Measurements from ENCODE around the gene PMVK.
A peak's percentile ranks its signal among the peaks of the same experiment; 100 is the strongest.

The PMVK gene

DNA sequence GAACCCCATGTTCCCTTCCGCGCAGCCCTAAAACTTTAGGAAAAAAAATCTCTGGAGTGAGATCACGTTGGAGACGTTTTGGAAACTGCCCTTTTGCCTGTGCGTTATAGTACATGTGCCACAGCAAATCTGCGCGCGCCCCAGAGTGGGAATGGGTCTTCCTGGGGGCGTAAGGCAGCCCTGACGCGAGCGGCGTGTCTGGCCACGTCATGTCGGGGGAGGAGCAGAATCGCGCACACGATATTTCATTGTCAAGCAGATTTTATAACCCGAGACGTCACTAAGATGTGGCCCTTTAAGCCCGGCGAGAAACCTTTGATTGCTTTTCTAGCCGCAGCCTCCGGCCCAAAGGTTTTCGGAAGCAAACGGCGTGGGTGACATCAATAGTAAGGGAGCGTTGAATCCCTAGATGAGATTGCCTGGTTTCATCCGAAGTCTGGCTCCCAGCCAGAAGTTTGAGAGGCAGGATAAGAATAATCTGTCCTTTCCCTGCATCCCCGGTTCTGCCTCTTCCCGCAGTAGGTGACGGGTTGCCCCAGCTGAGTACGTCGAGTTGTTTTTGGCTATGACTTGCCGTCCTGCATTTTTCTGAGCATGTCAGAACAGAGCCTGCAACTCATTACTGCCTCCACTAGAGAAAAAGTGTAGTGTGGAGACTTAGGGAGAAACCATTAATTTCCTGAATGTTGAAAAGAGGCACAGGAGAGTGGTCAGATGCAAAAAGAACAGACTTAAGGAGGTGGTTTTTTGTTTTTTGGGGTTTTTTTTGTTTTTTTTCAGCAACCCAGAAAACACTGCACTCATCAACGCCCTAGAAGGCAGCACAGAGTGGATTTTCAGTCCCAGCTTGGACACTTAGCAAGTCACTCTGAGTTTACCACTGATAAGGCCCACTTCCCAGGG, 817 bp upstream of the PMVK start:
- H3K9me3 ChIP-seq (ENCODE audit: severe bottlenecking) = no peaks in the 10 kb centered on the region
- no peaks in the 10 kb centered on the region for H3K27me3 ChIP-seq (ENCODE audit: insufficient read depth, poor library complexity, severe bottlenecking)
- ATAC-seq (ENCODE audit: low read depth) (peak; percentile 62), DNase-seq (ENCODE audit: low spot score) (peak; percentile 88)
- peak overlapping the region; percentile 90 for H3K27ac ChIP-seq (ENCODE audit: poor library complexity, severe bottlenecking)
- H3K4me1 ChIP-seq (ENCODE audit: insufficient read depth, poor library complexity, severe bottlenecking) = peaks cover 19% of the 10 kb centered on the region
- H3K36me3 ChIP-seq (ENCODE audit: low read depth) = no peaks in the 10 kb centered on the region
- no peak for TF ChIP-seq CTCF (IDR thresholded peaks at IDR 0.05; ENCODE audit: poor library complexity, severe bottlenecking)
- H3K4me3 ChIP-seq (ENCODE audit: severe bottlenecking) = peak overlapping the region; percentile 52

DNA sequence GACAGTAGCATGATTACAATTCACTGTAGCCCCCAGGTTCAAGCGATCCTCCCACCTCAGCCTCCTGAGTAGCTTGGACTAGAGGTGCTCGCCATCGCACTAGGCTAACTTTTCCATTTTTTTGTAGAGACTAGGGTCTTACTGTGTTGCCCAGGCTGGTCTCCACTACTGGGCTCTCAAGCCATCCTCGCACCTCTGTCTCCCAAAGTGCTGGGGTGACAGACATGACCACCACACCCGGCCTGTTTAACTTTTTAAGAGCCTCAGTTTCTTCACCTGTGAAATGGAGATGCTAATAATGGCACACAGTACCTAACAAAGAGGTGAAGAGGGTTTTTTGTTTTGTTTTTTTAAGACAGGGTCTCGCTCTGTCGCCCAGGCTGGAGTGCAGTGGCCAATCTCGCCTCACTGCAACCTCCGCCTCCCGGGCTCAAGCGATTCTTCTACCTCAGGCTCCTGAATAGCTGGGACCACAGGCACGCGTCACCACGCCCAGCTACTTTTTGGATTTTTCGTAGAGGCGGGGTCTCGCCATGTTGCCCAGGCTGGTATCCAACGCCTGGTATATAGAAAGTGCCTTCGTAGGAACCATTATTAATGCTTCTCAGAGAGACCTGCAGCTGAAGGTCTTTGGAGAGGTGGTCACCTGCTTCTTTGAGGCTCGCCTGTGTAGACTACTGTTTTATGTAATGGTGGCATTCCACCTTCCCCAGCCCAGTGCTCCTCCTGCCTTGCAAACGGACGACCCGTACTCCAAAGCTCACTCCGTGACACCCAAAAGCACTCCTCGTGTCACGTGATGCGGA, 567 bp downstream of the PMVK start:
- Histone ChIP-seq H3K27me3 (ENCODE audit: insufficient read depth, poor library complexity, severe bottlenecking) (no peaks in the 10 kb centered on the region), H3K9me3 (ENCODE audit: severe bottlenecking) (no peaks in the 10 kb centered on the region), H3K36me3 (ENCODE audit: low read depth) (no peaks in the 10 kb centered on the region), H3K27ac (ENCODE audit: poor library complexity, severe bottlenecking) (peak overlapping the region; percentile 90), H3K4me1 (ENCODE audit: insufficient read depth, poor library complexity, severe bottlenecking) (peaks cover 27% of the 10 kb centered on the region), H3K4me3 (ENCODE audit: severe bottlenecking) (peak overlapping the region; percentile 52)
- TF ChIP-seq CTCF (IDR thresholded peaks at IDR 0.05; ENCODE audit: poor library complexity, severe bottlenecking) = no peak
- ATAC-seq (ENCODE audit: low read depth) (no peak), DNase-seq (ENCODE audit: low spot score) (no peak)

- no peak for TF ChIP-seq CTCF (IDR thresholded peaks at IDR 0.05; ENCODE audit: poor library complexity, severe bottlenecking)
- no peak overlapping the region for H3K27ac ChIP-seq (ENCODE audit: poor library complexity, severe bottlenecking)
- no peaks in the 10 kb centered on the region for H3K36me3 ChIP-seq (ENCODE audit: low read depth)
- no peak overlapping the region for H3K4me3 ChIP-seq (ENCODE audit: severe bottlenecking)
- H3K27me3 ChIP-seq (ENCODE audit: insufficient read depth, poor library complexity, severe bottlenecking) = no peaks in the 10 kb centered on the region
- H3K9me3 ChIP-seq (ENCODE audit: severe bottlenecking) = no peaks in the 10 kb centered on the region
- ATAC-seq (ENCODE audit: low read depth) (no peak), DNase-seq (ENCODE audit: low spot score) (no peak)
- H3K4me1 ChIP-seq (ENCODE audit: insufficient read depth, poor library complexity, severe bottlenecking) = peaks cover 27% of the 10 kb centered on the region
Observed at GRCh38 chr1:154934358-154934948, 2.1 kb downstream of the PMVK start.

- Histone ChIP-seq H3K4me3 (ENCODE audit: severe bottlenecking) (no peak overlapping the region), H3K27ac (ENCODE audit: poor library complexity, severe bottlenecking) (peak overlapping the region; percentile 64), H3K4me1 (ENCODE audit: insufficient read depth, poor library complexity, severe bottlenecking) (peaks cover 19% of the 10 kb centered on the region), H3K36me3 (ENCODE audit: low read depth) (peaks cover 12% of the 10 kb centered on the region), H3K27me3 (ENCODE audit: insufficient read depth, poor library complexity, severe bottlenecking) (no peaks in the 10 kb centered on the region), H3K9me3 (ENCODE audit: severe bottlenecking) (no peaks in the 10 kb centered on the region)
- ATAC-seq (ENCODE audit: low read depth) = peak; percentile 72
- DNase-seq (ENCODE audit: low spot score) = peak; percentile 80
- no peak for TF ChIP-seq CTCF (IDR thresholded peaks at IDR 0.05; ENCODE audit: poor library complexity, severe bottlenecking)
Observed at GRCh38 chr1:154931940-154932487, 4.5 kb downstream of the PMVK start.

All from RWPE2 (cell line).